GM23338 (cell line): ENCODE data around the gene MAP1S. TPM values are rescaled to one million over a fixed set of nuclear protein-coding genes. Genes with fewer than 3 reads are reported as not detected.

ENCODE experiments used
- ATAC-seq: fragments of 200-7000 bp; cut with Tn5 transposase; 3 replicates; pipeline ENCODE4 v1.9.1; 2020
- DNase-seq: peaks from one replicate; pipeline ENCODE4 v3.0.0-alpha.2; 2015; ENCODE audit warnings: low spot score
- H2AFZ ChIP-seq: fragments of 200-600 bp; sonication (generic); 2 replicates; pipeline ENCODE4 v1.8.0; 2016; ENCODE audit warnings: antibody characterized with exemption, mild to moderate bottlenecking, moderate library complexity
- H3F3A ChIP-seq: fragments of 200-600 bp; sonication (generic); replicated peaks from 2 replicates; pipeline ENCODE4 v1.8.0; 2017; ENCODE audit warnings: antibody characterized with exemption, mixed run types, low read depth
- H3K27ac ChIP-seq: fragments of 200-600 bp; sonication (generic); 2 replicates; pipeline ENCODE4 v1.6.1; 2016; ENCODE audit warnings: low read depth
- H3K27me3 ChIP-seq: fragments of 200-600 bp; sonication (generic); 2 replicates; pipeline ENCODE4 v1.8.0; 2016; ENCODE audit warnings: mild to moderate bottlenecking, mixed run types, moderate library complexity; ENCODE audit not compliant: insufficient read depth
- H3K36me3 ChIP-seq: fragments of 200-600 bp; sonication (generic); 2 replicates; pipeline ENCODE4 v1.8.0; 2016; ENCODE audit warnings: mild to moderate bottlenecking; ENCODE audit not compliant: insufficient read depth
- H3K4me1 ChIP-seq: fragments of 200-600 bp; sonication (generic); 2 replicates; pipeline ENCODE4 v1.8.0; 2016; ENCODE audit warnings: mild to moderate bottlenecking, moderate library complexity; ENCODE audit not compliant: insufficient read depth
- H3K4me2 ChIP-seq: fragments of 200-600 bp; sonication (generic); 2 replicates; pipeline ENCODE4 v1.7.1; 2017; ENCODE audit warnings: mixed run types
- H3K4me3 ChIP-seq: fragments of 200-600 bp; sonication (generic); 2 replicates; pipeline ENCODE4 v1.6.1; 2016; ENCODE audit warnings: mixed run types
- H3K79me2 ChIP-seq: fragments of 200-600 bp; sonication (generic); replicated peaks from 2 replicates; pipeline ENCODE4 v1.8.0; 2017; ENCODE audit warnings: mild to moderate bottlenecking; ENCODE audit not compliant: insufficient read depth
- H3K9me2 ChIP-seq: fragments of 200-600 bp; sonication (generic); 2 replicates; pipeline ENCODE4 v1.8.0; 2017; ENCODE audit not compliant: insufficient read depth
- H4K20me1 ChIP-seq: fragments of 200-600 bp; sonication (generic); replicated peaks from 2 replicates; pipeline ENCODE4 v1.8.0; 2017; ENCODE audit warnings: mild to moderate bottlenecking; ENCODE audit not compliant: insufficient read depth
- H3K27ac Mint-ChIP-seq: 2 replicates; pipeline ENCODE4 v1.8.0; 2020; ENCODE audit warnings: inconsistent platforms, mild to moderate bottlenecking, moderate library complexity, mixed read lengths
- H3K27me3 Mint-ChIP-seq: 3 replicates; pipeline ENCODE4 v1.8.0; 2022; ENCODE audit warnings: low read depth, mild to moderate bottlenecking, moderate library complexity, mixed read lengths, inconsistent platforms; ENCODE audit not compliant: insufficient read depth, poor library complexity
- H3K36me3 Mint-ChIP-seq: 3 replicates; pipeline ENCODE4 v1.8.0; 2021; ENCODE audit warnings: low read depth, mild to moderate bottlenecking, inconsistent platforms, moderate library complexity, mixed read lengths
- H3K4me1 Mint-ChIP-seq: 3 replicates; pipeline ENCODE4 v1.8.0; 2020; ENCODE audit warnings: mild to moderate bottlenecking, inconsistent platforms, mixed read lengths
- H3K4me3 Mint-ChIP-seq: 3 replicates; pipeline ENCODE4 v1.8.0; 2021; ENCODE audit warnings: moderate library complexity, mild to moderate bottlenecking, inconsistent platforms, mixed read lengths
- H3K9me3 Mint-ChIP-seq: 3 replicates; pipeline ENCODE4 v1.8.0; 2020; ENCODE audit warnings: moderate library complexity, mild to moderate bottlenecking, inconsistent platforms, mixed read lengths
- CREB1 ChIP-seq: fragments of 250-450 bp; sonication (Bioruptor Pico); IDR thresholded peaks from 2 replicates; pipeline ENCODE4 v1.5.0; 2020; ENCODE audit warnings: low read depth, mild to moderate bottlenecking, moderate library complexity
- CTCF ChIP-seq, 2 experiments: fragments of 200-600 bp in 1 of 2; sonication (generic) in 1 of 2; conservative IDR thresholded peaks; 2 replicates each; pipeline versions ENCODE4 v1.5.1 to v1.6.1; 2016 to 2017; ENCODE audit warnings: antibody characterized with exemption in 2 of 2, low read depth in 2 of 2, mild to moderate bottlenecking in 2 of 2, moderate library complexity in 1 of 2
- EZH2 ChIP-seq: fragments of 200-600 bp; sonication (generic); IDR thresholded peaks from one replicate; pipeline ENCODE4 v1.8.0; 2017; ENCODE audit warnings: antibody characterized with exemption, mild to moderate bottlenecking, low read depth; ENCODE audit not compliant: unreplicated experiment
- EZH2phosphoT487 ChIP-seq: fragments of 200-600 bp; sonication (generic); IDR thresholded peaks from one replicate; pipeline ENCODE4 v1.8.1; 2018; ENCODE audit warnings: antibody characterized with exemption; ENCODE audit not compliant: unreplicated experiment
- JUNB ChIP-seq: IDR thresholded peaks from one replicate; pipeline ENCODE4 v1.6.1; 2016; ENCODE audit warnings: antibody characterized with exemption; ENCODE audit not compliant: unreplicated experiment
- NANOG ChIP-seq: IDR thresholded peaks from 2 replicates; pipeline ENCODE4 v1.6.1; 2016; ENCODE audit warnings: antibody characterized with exemption, borderline replicate concordance
- POLR2AphosphoS5 ChIP-seq: IDR thresholded peaks from 2 replicates; pipeline ENCODE4 v1.6.1; 2016; ENCODE audit warnings: antibody characterized with exemption, low read depth
- STAT1 ChIP-seq: IDR thresholded peaks from one replicate; pipeline ENCODE4 v1.6.1; 2016; ENCODE audit warnings: antibody characterized with exemption; ENCODE audit not compliant: unreplicated experiment
- ZNF114 ChIP-seq: fragments of 250-450 bp; sonication (Bioruptor Pico); IDR thresholded peaks from 2 replicates; pipeline ENCODE4 v1.5.0; 2020; ENCODE audit warnings: mild to moderate bottlenecking, moderate library complexity
- ZNF331 ChIP-seq: fragments of 250-450 bp; sonication (Bioruptor Pico); IDR thresholded peaks from 2 replicates; pipeline ENCODE4 v1.5.0; 2020; ENCODE audit warnings: low read depth, mild to moderate bottlenecking, moderate library complexity
- polyA plus RNA-seq: library from polyadenylated mRNA; unstranded; fragments of >200 nt; fragmentation: Nextera tagmentation; extraction: Ambion mirVana; gene quantifications from 2 replicates; pipeline ENCODE4 v1.2.1, GENCODE V29; 2016
- total RNA-seq: library from RNA; depleted of rRNA; stranded (reverse); fragments of >200 nt; shearing (Covaris generic); gene quantifications from 2 replicates; pipeline ENCODE4 v1.2.3, GENCODE V29; 2014
- TF ChIP-seq, protein P1 (sequence below): IDR thresholded peaks from one replicate; pipeline ENCODE4 v1.6.1; 2018; ENCODE audit warnings: antibody characterized with exemption; ENCODE audit not compliant: unreplicated experiment
- TF ChIP-seq, protein P2 (sequence below): IDR thresholded peaks from 2 replicates; pipeline ENCODE4 v1.6.1; 2016; ENCODE audit warnings: antibody characterized with exemption
- TF ChIP-seq, protein P3 (sequence below): fragments of 250-450 bp; sonication (Bioruptor Pico); IDR thresholded peaks from 2 replicates; pipeline ENCODE4 v1.5.0; 2020; ENCODE audit warnings: mild to moderate bottlenecking, moderate library complexity

The MAP1S gene
- total and polyA plus RNA-seq, 2 experiments from 2014 or later = 102 to 104 TPM

- no peak overlapping the region for H3K4me2 ChIP-seq
- no peak overlapping the region for H3K27ac ChIP-seq
- no peaks in the 10 kb centered on the region for H3F3A ChIP-seq
- no peak for DNase-seq
- peaks cover 51% of the 10 kb centered on the region for H3K79me2 ChIP-seq
- H3K4me1 Mint-ChIP-seq = no peaks in the 10 kb centered on the region
- TF ChIP-seq ZNF331 = no peak
- TF ChIP-seq EZH2phosphoT487 = no peak
- TF ChIP-seq, protein P1, sequence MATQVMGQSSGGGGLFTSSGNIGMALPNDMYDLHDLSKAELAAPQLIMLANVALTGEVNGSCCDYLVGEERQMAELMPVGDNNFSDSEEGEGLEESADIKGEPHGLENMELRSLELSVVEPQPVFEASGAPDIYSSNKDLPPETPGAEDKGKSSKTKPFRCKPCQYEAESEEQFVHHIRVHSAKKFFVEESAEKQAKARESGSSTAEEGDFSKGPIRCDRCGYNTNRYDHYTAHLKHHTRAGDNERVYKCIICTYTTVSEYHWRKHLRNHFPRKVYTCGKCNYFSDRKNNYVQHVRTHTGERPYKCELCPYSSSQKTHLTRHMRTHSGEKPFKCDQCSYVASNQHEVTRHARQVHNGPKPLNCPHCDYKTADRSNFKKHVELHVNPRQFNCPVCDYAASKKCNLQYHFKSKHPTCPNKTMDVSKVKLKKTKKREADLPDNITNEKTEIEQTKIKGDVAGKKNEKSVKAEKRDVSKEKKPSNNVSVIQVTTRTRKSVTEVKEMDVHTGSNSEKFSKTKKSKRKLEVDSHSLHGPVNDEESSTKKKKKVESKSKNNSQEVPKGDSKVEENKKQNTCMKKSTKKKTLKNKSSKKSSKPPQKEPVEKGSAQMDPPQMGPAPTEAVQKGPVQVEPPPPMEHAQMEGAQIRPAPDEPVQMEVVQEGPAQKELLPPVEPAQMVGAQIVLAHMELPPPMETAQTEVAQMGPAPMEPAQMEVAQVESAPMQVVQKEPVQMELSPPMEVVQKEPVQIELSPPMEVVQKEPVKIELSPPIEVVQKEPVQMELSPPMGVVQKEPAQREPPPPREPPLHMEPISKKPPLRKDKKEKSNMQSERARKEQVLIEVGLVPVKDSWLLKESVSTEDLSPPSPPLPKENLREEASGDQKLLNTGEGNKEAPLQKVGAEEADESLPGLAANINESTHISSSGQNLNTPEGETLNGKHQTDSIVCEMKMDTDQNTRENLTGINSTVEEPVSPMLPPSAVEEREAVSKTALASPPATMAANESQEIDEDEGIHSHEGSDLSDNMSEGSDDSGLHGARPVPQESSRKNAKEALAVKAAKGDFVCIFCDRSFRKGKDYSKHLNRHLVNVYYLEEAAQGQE = no peak
- TF ChIP-seq, protein P2, sequence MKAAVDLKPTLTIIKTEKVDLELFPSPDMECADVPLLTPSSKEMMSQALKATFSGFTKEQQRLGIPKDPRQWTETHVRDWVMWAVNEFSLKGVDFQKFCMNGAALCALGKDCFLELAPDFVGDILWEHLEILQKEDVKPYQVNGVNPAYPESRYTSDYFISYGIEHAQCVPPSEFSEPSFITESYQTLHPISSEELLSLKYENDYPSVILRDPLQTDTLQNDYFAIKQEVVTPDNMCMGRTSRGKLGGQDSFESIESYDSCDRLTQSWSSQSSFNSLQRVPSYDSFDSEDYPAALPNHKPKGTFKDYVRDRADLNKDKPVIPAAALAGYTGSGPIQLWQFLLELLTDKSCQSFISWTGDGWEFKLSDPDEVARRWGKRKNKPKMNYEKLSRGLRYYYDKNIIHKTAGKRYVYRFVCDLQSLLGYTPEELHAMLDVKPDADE = no peak
- no peak for TF ChIP-seq NANOG
- TF ChIP-seq POLR2AphosphoS5 = no peak
- TF ChIP-seq STAT1 = no peak
- TF ChIP-seq CTCF (conservative IDR thresholded peaks at IDR 0.05; ENCODE audit: low read depth in 2 of 2) = no peak
- TF ChIP-seq ZNF114 = no peak
- no peak for TF ChIP-seq JUNB
- TF ChIP-seq CREB1 (CRISPR knock-in tag) = no peak
- TF ChIP-seq EZH2 = no peak
- TF ChIP-seq, protein P3, sequence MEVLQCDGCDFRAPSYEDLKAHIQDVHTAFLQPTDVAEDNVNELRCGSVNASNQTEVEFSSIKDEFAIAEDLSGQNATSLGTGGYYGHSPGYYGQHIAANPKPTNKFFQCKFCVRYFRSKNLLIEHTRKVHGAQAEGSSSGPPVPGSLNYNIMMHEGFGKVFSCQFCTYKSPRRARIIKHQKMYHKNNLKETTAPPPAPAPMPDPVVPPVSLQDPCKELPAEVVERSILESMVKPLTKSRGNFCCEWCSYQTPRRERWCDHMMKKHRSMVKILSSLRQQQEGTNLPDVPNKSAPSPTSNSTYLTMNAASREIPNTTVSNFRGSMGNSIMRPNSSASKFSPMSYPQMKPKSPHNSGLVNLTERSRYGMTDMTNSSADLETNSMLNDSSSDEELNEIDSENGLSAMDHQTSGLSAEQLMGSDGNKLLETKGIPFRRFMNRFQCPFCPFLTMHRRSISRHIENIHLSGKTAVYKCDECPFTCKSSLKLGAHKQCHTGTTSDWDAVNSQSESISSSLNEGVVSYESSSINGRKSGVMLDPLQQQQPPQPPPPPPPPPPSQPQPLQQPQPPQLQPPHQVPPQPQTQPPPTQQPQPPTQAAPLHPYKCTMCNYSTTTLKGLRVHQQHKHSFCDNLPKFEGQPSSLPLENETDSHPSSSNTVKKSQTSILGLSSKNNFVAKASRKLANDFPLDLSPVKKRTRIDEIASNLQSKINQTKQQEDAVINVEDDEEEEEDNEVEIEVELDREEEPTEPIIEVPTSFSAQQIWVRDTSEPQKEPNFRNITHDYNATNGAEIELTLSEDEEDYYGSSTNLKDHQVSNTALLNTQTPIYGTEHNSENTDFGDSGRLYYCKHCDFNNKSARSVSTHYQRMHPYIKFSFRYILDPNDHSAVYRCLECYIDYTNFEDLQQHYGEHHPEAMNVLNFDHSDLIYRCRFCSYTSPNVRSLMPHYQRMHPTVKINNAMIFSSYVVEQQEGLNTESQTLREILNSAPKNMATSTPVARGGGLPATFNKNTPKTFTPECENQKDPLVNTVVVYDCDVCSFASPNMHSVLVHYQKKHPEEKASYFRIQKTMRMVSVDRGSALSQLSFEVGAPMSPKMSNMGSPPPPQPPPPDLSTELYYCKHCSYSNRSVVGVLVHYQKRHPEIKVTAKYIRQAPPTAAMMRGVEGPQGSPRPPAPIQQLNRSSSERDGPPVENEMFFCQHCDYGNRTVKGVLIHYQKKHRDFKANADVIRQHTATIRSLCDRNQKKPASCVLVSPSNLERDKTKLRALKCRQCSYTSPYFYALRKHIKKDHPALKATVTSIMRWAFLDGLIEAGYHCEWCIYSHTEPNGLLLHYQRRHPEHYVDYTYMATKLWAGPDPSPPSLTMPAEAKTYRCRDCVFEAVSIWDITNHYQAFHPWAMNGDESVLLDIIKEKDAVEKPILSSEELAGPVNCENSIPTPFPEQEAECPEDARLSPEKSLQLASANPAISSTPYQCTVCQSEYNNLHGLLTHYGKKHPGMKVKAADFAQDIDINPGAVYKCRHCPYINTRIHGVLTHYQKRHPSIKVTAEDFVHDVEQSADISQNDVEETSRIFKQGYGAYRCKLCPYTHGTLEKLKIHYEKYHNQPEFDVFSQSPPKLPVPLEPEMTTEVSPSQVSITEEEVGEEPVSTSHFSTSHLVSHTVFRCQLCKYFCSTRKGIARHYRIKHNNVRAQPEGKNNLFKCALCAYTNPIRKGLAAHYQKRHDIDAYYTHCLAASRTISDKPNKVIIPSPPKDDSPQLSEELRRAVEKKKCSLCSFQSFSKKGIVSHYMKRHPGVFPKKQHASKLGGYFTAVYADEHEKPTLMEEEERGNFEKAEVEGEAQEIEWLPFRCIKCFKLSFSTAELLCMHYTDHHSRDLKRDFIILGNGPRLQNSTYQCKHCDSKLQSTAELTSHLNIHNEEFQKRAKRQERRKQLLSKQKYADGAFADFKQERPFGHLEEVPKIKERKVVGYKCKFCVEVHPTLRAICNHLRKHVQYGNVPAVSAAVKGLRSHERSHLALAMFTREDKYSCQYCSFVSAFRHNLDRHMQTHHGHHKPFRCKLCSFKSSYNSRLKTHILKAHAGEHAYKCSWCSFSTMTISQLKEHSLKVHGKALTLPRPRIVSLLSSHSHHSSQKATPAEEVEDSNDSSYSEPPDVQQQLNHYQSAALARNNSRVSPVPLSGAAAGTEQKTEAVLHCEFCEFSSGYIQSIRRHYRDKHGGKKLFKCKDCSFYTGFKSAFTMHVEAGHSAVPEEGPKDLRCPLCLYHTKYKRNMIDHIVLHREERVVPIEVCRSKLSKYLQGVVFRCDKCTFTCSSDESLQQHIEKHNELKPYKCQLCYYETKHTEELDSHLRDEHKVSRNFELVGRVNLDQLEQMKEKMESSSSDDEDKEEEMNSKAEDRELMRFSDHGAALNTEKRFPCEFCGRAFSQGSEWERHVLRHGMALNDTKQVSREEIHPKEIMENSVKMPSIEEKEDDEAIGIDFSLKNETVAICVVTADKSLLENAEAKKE (CRISPR knock-in tag) = no peak
- H4K20me1 ChIP-seq = peaks cover 47% of the 10 kb centered on the region
- no peaks in the 10 kb centered on the region for H3K27me3 ChIP-seq
- no peak for ATAC-seq
- H3K36me3 ChIP-seq = peaks cover 29% of the 10 kb centered on the region
- no peaks in the 10 kb centered on the region for H3K4me1 ChIP-seq
- no peak overlapping the region for H3K4me3 Mint-ChIP-seq
- H3K27ac Mint-ChIP-seq = no peak overlapping the region
- no peaks in the 10 kb centered on the region; the same call in 2 of the 3 replicates for H3K9me3 Mint-ChIP-seq
- H3K9me2 ChIP-seq = no peaks in the 10 kb centered on the region
- no peak overlapping the region for H2AFZ ChIP-seq
- H3K27me3 Mint-ChIP-seq = peaks cover 7% of the 10 kb centered on the region
- peaks cover 70% of the 10 kb centered on the region for H3K36me3 Mint-ChIP-seq
- no peak overlapping the region for H3K4me3 ChIP-seq
Measured at GRCh38 chr19:17727843-17728242, 8.6 kb downstream of the MAP1S start.
